ENCODE data around the gene CALML4. TPM values are rescaled to one million over a fixed set of nuclear protein-coding genes. Genes with fewer than 3 reads are reported as not detected.
"Not testable (repeated sequence)": the region's sequence is repeated elsewhere in the genome, so short reads cannot be mapped to it uniquely, and the experiment has no call there.

Gene CALML4
- total RNA-seq, 3 donors from 2014 or later = 5.3 to 7.9 (median 6.0) TPM

GRCh38 chr15:68239025-68239424 lies 33.9 kb upstream of the CALML4 start:
- no peaks in the 10 kb centered on the region for H3K4me1 ChIP-seq
- intact Hi-C loops (cut with DNase I; ENCODE audit: low total_unique reads) = loop anchor here (5.0 kb wide), 1 partner anchor 1432 kb away; no protein-coding TSS in a partner anchor
- H3K4me3 ChIP-seq = no peak overlapping the region
- no peaks in the 10 kb centered on the region for H3K36me3 ChIP-seq
- no peaks in the 10 kb centered on the region for H3K27me3 ChIP-seq
- no peak for DNase-seq (ENCODE audit: low spot score in 2 of 2)
- TF ChIP-seq POLR2AphosphoS5 (IDR thresholded peaks at IDR 0.05) (no peak), POLR2A (IDR thresholded peaks at IDR 0.05) (no peak)
- TF ChIP-seq, protein P1, sequence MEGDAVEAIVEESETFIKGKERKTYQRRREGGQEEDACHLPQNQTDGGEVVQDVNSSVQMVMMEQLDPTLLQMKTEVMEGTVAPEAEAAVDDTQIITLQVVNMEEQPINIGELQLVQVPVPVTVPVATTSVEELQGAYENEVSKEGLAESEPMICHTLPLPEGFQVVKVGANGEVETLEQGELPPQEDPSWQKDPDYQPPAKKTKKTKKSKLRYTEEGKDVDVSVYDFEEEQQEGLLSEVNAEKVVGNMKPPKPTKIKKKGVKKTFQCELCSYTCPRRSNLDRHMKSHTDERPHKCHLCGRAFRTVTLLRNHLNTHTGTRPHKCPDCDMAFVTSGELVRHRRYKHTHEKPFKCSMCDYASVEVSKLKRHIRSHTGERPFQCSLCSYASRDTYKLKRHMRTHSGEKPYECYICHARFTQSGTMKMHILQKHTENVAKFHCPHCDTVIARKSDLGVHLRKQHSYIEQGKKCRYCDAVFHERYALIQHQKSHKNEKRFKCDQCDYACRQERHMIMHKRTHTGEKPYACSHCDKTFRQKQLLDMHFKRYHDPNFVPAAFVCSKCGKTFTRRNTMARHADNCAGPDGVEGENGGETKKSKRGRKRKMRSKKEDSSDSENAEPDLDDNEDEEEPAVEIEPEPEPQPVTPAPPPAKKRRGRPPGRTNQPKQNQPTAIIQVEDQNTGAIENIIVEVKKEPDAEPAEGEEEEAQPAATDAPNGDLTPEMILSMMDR (IDR thresholded peaks at IDR 0.05) = no peak
- H3K9me3 ChIP-seq = peaks cover 0 to 2% of the 10 kb centered on the region in 2 donors
- H3K27ac ChIP-seq = no peak overlapping the region

DNA sequence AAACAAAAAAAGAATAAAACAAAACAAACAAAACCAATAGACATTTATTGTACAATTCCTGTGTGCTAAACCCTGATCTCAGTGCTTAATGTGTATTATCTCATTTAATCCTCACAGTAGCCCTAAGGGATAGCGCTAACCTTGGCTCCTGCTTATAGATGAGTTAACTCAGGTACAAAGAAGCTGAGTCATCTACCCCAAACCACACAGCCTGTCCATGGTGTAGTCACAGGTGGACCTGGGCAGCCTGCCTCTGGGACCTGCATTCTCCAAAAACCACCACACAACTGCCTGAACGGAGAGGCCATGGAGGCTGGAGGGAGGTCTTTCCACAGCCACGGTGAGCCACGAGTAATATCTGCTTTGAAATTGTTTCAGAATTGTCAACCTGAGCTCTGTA lies 29.9 kb upstream of the CALML4 start:
- Histone ChIP-seq H3K36me3 (no peaks in the 10 kb centered on the region), H3K27ac (no peak overlapping the region), H3K27me3 (no peaks in the 10 kb centered on the region), H3K9me3 (no peaks in the 10 kb centered on the region), H3K4me1 (no peaks in the 10 kb centered on the region), H3K4me3 (no peak overlapping the region)
- intact Hi-C loops (cut with DNase I; ENCODE audit: low total_unique reads) = loop anchor here (5.0 kb wide), 1 partner anchor 1428 kb away; no protein-coding TSS in a partner anchor
- TF ChIP-seq, protein P1 (IDR thresholded peaks at IDR 0.05) = no peak
- no peak for TF ChIP-seq POLR2A (IDR thresholded peaks at IDR 0.05)
- TF ChIP-seq POLR2AphosphoS5 (IDR thresholded peaks at IDR 0.05) = no peak
- no peak for DNase-seq (ENCODE audit: low spot score in 2 of 2)

DNA sequence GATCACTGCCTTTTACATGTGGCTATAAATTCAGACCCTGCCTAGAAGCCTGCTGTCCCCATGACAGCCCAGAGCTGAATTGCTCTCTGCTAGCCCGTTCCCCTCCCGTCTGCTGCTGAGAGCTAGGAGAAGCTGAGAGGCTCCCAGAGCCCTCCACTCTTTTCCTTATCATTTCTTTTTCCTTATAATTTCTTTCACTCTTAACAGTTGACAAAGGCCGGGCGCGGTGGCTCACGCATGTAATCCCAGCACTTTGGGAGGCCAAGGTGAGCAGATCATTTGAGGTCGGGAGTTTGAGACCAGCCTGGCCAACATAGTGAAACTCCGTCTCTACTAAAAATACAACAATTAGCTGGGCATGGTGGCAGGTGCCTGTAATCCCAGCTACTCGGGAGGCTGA lies 29.4 kb upstream of the CALML4 start:
- H3K9me3 ChIP-seq; H3K27ac ChIP-seq; DNase-seq (ENCODE audit: low spot score in 2 of 2); intact Hi-C loops (cut with DNase I; ENCODE audit: low total_unique reads); H3K4me3 ChIP-seq; H3K4me1 ChIP-seq; H3K36me3 ChIP-seq; H3K27me3 ChIP-seq: not testable (repeated sequence)

DNA sequence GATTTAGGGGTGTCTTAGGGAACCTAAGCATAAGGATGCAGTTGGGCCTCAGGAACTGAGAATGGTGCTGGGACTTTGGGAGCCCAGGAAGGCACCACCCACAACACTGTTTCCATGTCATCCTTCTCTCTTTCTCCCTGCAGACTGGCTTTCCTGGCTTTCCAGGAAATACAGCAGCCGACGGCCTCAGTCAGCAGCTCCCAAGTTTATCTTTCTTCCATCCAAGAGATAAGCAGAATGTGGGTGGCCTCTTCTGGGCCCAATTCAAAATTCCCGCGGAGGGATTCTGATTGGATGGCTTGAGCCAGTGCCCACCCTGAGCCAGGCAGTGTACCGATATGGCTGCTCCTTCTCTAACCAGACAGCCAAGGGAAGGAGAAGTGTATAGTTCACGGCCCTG lies 28.9 kb upstream of the CALML4 start:
- H3K27ac ChIP-seq = no peak overlapping the region
- H3K36me3 ChIP-seq = no peaks in the 10 kb centered on the region
- intact Hi-C loops (cut with DNase I; ENCODE audit: low total_unique reads) = no loop called here
- no peaks in the 10 kb centered on the region for H3K27me3 ChIP-seq
- H3K9me3 ChIP-seq = no peaks in the 10 kb centered on the region
- H3K4me1 ChIP-seq = no peaks in the 10 kb centered on the region
- H3K4me3 ChIP-seq = no peak overlapping the region
- DNase-seq (ENCODE audit: low spot score in 2 of 2) = no peak
- TF ChIP-seq POLR2A (IDR thresholded peaks at IDR 0.05) = no peak
- TF ChIP-seq, protein P1 (IDR thresholded peaks at IDR 0.05) = no peak
- TF ChIP-seq POLR2AphosphoS5 (IDR thresholded peaks at IDR 0.05) = no peak

- Histone ChIP-seq H3K9me3 (no peaks in the 10 kb centered on the region), H3K36me3 (no peaks in the 10 kb centered on the region), H3K27ac (no peak overlapping the region), H3K27me3 (no peaks in the 10 kb centered on the region), H3K4me3 (no peak overlapping the region), H3K4me1 (peaks cover 5 to 8% of the 10 kb centered on the region in 2 donors)
- no peak for DNase-seq (ENCODE audit: low spot score in 2 of 2)
- TF ChIP-seq, protein P1 (IDR thresholded peaks at IDR 0.05) = no peak
- TF ChIP-seq POLR2A (IDR thresholded peaks at IDR 0.05) (no peak), POLR2AphosphoS5 (IDR thresholded peaks at IDR 0.05) (no peak)
- intact Hi-C loops (cut with DNase I; ENCODE audit: low total_unique reads) = no loop called here
Observed at GRCh38 chr15:68232937-68233336, 27.8 kb upstream of the CALML4 start.

GRCh38 chr15:68232449-68232848 lies 27.3 kb upstream of the CALML4 start:
- peaks cover 5 to 9% of the 10 kb centered on the region in 2 donors for H3K4me1 ChIP-seq
- no peak overlapping the region for H3K27ac ChIP-seq
- no peaks in the 10 kb centered on the region for H3K36me3 ChIP-seq
- TF ChIP-seq POLR2A (IDR thresholded peaks at IDR 0.05) (no peak), POLR2AphosphoS5 (IDR thresholded peaks at IDR 0.05) (no peak)
- TF ChIP-seq, protein P1 (IDR thresholded peaks at IDR 0.05) = no peak
- no peak overlapping the region for H3K4me3 ChIP-seq
- H3K9me3 ChIP-seq = no peaks in the 10 kb centered on the region
- intact Hi-C loops (cut with DNase I; ENCODE audit: low total_unique reads) = no loop called here
- H3K27me3 ChIP-seq = no peaks in the 10 kb centered on the region
- no peak for DNase-seq (ENCODE audit: low spot score in 2 of 2)
